ENCODE measurements around the gene PEX5L. TPM values are rescaled to one million over a fixed set of nuclear protein-coding genes. Genes with fewer than 3 reads are reported as not detected.

The PEX5L gene
- total and polyA plus RNA-seq, 10 of the 15 experiments (the other 5 are each of a cell fraction or from before 2014, with no cell fraction given), result 0.11 to 17.0 (median 0.50) TPM

DNA sequence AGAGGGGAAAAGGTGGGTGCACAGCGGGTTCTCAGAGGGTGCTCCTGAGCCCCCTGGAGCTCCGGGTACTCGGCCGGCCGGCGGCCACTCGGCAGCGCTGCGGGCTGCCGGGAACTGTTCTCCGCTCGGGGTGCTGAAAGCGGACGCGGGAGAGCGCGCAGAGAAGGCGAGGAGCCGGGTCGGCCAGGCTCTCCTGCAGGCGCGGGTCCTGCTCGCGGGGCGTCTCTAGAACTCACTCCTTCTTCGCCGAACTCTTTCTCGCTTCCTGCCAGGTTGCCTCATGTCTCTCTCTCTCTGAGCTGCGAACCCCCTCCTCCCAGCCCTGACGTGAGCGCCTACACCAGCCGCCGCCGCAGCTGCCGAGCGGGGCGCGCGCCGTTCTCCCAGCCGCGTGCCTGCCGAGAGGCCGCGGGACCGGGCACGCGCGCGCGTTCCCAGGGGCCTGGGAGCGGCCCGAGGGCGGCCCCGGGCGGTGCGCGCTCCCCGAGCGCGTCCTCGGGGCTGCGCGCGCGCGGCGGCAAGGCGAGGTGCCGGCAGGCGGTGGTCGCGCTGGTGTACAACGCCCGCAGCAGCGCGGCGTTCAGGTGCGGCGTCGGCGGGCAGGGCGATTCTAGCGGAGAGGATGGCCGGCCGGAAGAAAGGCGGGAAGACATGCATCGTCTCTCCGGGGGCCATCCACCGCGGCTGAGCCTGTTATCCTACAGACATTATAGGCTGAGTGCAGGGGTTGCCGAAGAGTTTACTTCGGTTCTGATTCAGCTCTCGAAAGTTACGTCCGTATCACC, at the start of gene PEX5L (continued):
- TF ChIP-seq, protein P1, sequence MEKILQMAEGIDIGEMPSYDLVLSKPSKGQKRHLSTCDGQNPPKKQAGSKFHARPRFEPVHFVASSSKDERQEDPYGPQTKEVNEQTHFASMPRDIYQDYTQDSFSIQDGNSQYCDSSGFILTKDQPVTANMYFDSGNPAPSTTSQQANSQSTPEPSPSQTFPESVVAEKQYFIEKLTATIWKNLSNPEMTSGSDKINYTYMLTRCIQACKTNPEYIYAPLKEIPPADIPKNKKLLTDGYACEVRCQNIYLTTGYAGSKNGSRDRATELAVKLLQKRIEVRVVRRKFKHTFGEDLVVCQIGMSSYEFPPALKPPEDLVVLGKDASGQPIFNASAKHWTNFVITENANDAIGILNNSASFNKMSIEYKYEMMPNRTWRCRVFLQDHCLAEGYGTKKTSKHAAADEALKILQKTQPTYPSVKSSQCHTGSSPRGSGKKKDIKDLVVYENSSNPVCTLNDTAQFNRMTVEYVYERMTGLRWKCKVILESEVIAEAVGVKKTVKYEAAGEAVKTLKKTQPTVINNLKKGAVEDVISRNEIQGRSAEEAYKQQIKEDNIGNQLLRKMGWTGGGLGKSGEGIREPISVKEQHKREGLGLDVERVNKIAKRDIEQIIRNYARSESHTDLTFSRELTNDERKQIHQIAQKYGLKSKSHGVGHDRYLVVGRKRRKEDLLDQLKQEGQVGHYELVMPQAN (conservative IDR thresholded peaks at IDR 0.05), result peak; percentile 55; the same call in 1 of the 2 replicates

DNA sequence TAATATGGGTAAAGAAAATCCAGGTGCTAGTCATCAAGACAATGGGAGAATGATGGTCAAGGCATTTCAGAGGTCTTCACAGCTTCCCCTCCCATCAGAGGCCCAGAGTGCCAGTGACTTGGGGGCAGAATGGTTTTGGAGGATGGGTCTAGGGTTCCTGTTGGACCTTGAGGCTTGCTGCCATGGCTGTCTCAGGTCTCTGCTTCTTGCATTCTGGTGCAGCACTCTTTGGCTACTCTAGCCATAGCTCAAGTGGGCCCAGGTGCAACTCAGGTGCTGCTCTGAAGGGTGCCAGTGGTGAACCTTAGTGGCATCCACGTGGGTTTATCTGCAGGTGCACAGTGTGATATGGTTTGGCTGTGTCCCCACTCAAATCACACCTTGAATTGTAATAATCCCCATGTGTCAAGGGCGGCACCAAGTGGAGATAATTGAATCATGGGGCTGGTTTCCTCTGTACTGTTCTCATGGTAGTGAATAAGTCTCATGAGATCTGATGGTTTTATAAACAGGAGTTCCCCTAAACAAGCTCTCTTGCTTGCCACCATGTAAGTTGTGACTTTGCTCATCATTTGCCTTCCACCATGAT, 48.5 kb upstream of the PEX5L start:
- no peak overlapping the region for H3K9ac ChIP-seq (ENCODE audit: control insufficient read depth, insufficient read depth, low read length)
- POLR2A ChIA-PET, result no interaction called here
- no peak overlapping the region for H3K4me3 ChIP-seq
- no peak overlapping the region for H3K27ac ChIP-seq (ENCODE audit: control insufficient read depth, insufficient read depth)
- no peaks in the 10 kb centered on the region for H4K20me1 ChIP-seq (ENCODE audit: control insufficient read depth, insufficient read depth)
- no peaks in the 10 kb centered on the region for H3K36me3 ChIP-seq (ENCODE audit: control insufficient read depth in 2 of 2, insufficient read depth in 2 of 2, low read length in 1 of 2)
- SMC1A ChIA-PET (ENCODE audit: uncharacterized antibody, unreplicated experiment), result interaction anchor here (1.0 to 1.4 kb wide), 2 partner anchors 203 to 274 kb away, joined by 3 read pairs; no protein-coding TSS in a partner anchor
- ATAC-seq (peak; percentile 61), DNase-seq (ENCODE audit: low read depth, low spot score) (no peak), FAIRE-seq (no peak)
- no peaks in the 10 kb centered on the region for H3K27me3 ChIP-seq (replicated peaks in 1 of 2; ENCODE audit: control insufficient read depth in 2 of 2, insufficient read depth in 2 of 2, low read length in 1 of 2)
- RAD21 ChIA-PET (ENCODE audit: unreplicated experiment), result interaction anchor here (1.2 kb wide), 1 partner anchor 202 kb away, joined by 3 read pairs; no protein-coding TSS in a partner anchor
- no TSS peak for BruUV-seq (replicated peaks)
- H3K4me2 ChIP-seq (ENCODE audit: control insufficient read depth, insufficient read depth), result no peak overlapping the region
- H3K4me1 ChIP-seq (ENCODE audit: control insufficient read depth, insufficient read depth, low read length), result no peaks in the 10 kb centered on the region
- in situ Hi-C loops (cut with MboI), result no loop called here
- TF ChIP-seq, protein P2, sequence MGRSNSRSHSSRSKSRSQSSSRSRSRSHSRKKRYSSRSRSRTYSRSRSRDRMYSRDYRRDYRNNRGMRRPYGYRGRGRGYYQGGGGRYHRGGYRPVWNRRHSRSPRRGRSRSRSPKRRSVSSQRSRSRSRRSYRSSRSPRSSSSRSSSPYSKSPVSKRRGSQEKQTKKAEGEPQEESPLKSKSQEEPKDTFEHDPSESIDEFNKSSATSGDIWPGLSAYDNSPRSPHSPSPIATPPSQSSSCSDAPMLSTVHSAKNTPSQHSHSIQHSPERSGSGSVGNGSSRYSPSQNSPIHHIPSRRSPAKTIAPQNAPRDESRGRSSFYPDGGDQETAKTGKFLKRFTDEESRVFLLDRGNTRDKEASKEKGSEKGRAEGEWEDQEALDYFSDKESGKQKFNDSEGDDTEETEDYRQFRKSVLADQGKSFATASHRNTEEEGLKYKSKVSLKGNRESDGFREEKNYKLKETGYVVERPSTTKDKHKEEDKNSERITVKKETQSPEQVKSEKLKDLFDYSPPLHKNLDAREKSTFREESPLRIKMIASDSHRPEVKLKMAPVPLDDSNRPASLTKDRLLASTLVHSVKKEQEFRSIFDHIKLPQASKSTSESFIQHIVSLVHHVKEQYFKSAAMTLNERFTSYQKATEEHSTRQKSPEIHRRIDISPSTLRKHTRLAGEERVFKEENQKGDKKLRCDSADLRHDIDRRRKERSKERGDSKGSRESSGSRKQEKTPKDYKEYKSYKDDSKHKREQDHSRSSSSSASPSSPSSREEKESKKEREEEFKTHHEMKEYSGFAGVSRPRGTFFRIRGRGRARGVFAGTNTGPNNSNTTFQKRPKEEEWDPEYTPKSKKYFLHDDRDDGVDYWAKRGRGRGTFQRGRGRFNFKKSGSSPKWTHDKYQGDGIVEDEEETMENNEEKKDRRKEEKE (IDR thresholded peaks at IDR 0.05), result no peak
- TF ChIP-seq RAD21 (IDR thresholded peaks at IDR 0.05; ENCODE audit: insufficient read depth, low read depth, low read length) (peak; percentile 52), CREB1 (IDR thresholded peaks at IDR 0.05; ENCODE audit: low read depth) (no peak), ZNF622 (IDR thresholded peaks at IDR 0.05) (no peak)
- TF ChIP-seq, protein P3, sequence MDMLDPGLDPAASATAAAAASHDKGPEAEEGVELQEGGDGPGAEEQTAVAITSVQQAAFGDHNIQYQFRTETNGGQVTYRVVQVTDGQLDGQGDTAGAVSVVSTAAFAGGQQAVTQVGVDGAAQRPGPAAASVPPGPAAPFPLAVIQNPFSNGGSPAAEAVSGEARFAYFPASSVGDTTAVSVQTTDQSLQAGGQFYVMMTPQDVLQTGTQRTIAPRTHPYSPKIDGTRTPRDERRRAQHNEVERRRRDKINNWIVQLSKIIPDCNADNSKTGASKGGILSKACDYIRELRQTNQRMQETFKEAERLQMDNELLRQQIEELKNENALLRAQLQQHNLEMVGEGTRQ (IDR thresholded peaks at IDR 0.05; ENCODE audit: borderline replicate concordance, low read depth, low read length), result no peak
- TF ChIP-seq, protein P4, sequence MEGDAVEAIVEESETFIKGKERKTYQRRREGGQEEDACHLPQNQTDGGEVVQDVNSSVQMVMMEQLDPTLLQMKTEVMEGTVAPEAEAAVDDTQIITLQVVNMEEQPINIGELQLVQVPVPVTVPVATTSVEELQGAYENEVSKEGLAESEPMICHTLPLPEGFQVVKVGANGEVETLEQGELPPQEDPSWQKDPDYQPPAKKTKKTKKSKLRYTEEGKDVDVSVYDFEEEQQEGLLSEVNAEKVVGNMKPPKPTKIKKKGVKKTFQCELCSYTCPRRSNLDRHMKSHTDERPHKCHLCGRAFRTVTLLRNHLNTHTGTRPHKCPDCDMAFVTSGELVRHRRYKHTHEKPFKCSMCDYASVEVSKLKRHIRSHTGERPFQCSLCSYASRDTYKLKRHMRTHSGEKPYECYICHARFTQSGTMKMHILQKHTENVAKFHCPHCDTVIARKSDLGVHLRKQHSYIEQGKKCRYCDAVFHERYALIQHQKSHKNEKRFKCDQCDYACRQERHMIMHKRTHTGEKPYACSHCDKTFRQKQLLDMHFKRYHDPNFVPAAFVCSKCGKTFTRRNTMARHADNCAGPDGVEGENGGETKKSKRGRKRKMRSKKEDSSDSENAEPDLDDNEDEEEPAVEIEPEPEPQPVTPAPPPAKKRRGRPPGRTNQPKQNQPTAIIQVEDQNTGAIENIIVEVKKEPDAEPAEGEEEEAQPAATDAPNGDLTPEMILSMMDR (IDR thresholded peaks at IDR 0.05 in 2 of 3, conservative IDR thresholded peaks at IDR 0.05 in 1 of 3; ENCODE audit: control insufficient read depth in 2 of 3, extremely low read depth in 1 of 3, insufficient read depth in 1 of 3, low read depth in 3 of 3, low read length in 3 of 3), result peak in 2 of 3 experiments; percentile 13 to 29; a peak in 1 of 6 replicates
- 0% methylated on average over 2 of the region's 2 CpGs for WGBS (ENCODE audit: insufficient coverage, insufficient replicate concordance, low lambda C conversion rate, missing lambda C conversion rate)
- H3K79me2 ChIP-seq (ENCODE audit: control insufficient read depth, insufficient read depth, low read length), result no peaks in the 10 kb centered on the region
- intact Hi-C loops (cut with micrococcal nuclease; ENCODE audit: unreplicated experiment), result loop anchor here (1.0 kb wide), 1 partner anchor 156 kb away; no protein-coding TSS in a partner anchor
- CTCF ChIA-PET, result interaction anchor here (0.8 to 1.1 kb wide), 2 partner anchors 52 to 202 kb away, joined by 3 read pairs; no protein-coding TSS in a partner anchor
- H3K9me3 ChIP-seq (replicated peaks; ENCODE audit: control insufficient read depth, insufficient read depth, low read length), result no peaks in the 10 kb centered on the region
- no peak overlapping the region for H2AFZ ChIP-seq (ENCODE audit: control insufficient read depth, low read depth, low read length)
